Femur (tissue), 1 donor: ENCODE measurements around the gene KCNRG.
"Not testable (repeated sequence)": the region's sequence is repeated elsewhere in the genome, so short reads cannot be mapped to it uniquely, and the experiment has no call there.

Source experiments
- DNase-seq: peaks from one replicate; pipeline ENCODE4 v3.0.0-alpha.2; 2017

KCNRG gene

GRCh38 chr13:50015258-50015657, at the start of gene KCNRG:
Gene KCNRG (plus strand): TSS chr13:50015444. CDS start chr13:50015494, 50 bp downstream.
- no peak for DNase-seq

- DNase-seq, result no peak
Measured at GRCh38 chr13:49967456-49967855, 47.8 kb upstream of the KCNRG start.

GRCh38 chr13:49972709-49973108, 42.5 kb upstream of the KCNRG start:
- no peak for DNase-seq

- no peak for DNase-seq
Measured at GRCh38 chr13:49975826-49976225, 39.4 kb upstream of the KCNRG start.

- peak; percentile 67 for DNase-seq
Measured at GRCh38 chr13:49976314-49977258, 38.7 kb upstream of the KCNRG start.

- DNase-seq, result no peak
Measured at GRCh38 chr13:49977992-49978391, 37.3 kb upstream of the KCNRG start.

GRCh38 chr13:49980266-49980665, 35.0 kb upstream of the KCNRG start:
- no peak for DNase-seq

GRCh38 chr13:49985129-49985528, 30.1 kb upstream of the KCNRG start:
- no peak for DNase-seq

GRCh38 chr13:49986471-49986870, 28.8 kb upstream of the KCNRG start:
- no peak for DNase-seq

GRCh38 chr13:49990612-49991011, 24.6 kb upstream of the KCNRG start:
- not testable (repeated sequence) for DNase-seq

GRCh38 chr13:49993111-49993510, 22.1 kb upstream of the KCNRG start:
- DNase-seq, result no peak

- DNase-seq, result no peak
Measured at GRCh38 chr13:49993666-49994065, 21.6 kb upstream of the KCNRG start.

GRCh38 chr13:49995625-49996101, 19.6 kb upstream of the KCNRG start:
- no peak for DNase-seq

- peak; percentile 95 for DNase-seq
Measured at GRCh38 chr13:49996161-49996915, 18.9 kb upstream of the KCNRG start.

GRCh38 chr13:49996951-49997895, 18.0 kb upstream of the KCNRG start, which contains the start of gene TRIM13:
Gene TRIM13 (plus strand): TSS chr13:49997042. CDS start chr13:50011941, 14,899 bp downstream.
- peak; percentile 94 for DNase-seq

- no peak for DNase-seq
Measured at GRCh38 chr13:49997955-49998354, 17.3 kb upstream of the KCNRG start.

GRCh38 chr13:49998714-49999624, 16.3 kb upstream of the KCNRG start:
- no peak for DNase-seq

- DNase-seq, result no peak
Measured at GRCh38 chr13:50001287-50001686, 14.0 kb upstream of the KCNRG start.

- DNase-seq, result no peak
Measured at GRCh38 chr13:50006426-50007135, 8.7 kb upstream of the KCNRG start.

- DNase-seq, result no peak
Measured at GRCh38 chr13:50011461-50011860, 3.8 kb upstream of the KCNRG start.
